ENCODE results near the gene NRCAM.

DNA sequence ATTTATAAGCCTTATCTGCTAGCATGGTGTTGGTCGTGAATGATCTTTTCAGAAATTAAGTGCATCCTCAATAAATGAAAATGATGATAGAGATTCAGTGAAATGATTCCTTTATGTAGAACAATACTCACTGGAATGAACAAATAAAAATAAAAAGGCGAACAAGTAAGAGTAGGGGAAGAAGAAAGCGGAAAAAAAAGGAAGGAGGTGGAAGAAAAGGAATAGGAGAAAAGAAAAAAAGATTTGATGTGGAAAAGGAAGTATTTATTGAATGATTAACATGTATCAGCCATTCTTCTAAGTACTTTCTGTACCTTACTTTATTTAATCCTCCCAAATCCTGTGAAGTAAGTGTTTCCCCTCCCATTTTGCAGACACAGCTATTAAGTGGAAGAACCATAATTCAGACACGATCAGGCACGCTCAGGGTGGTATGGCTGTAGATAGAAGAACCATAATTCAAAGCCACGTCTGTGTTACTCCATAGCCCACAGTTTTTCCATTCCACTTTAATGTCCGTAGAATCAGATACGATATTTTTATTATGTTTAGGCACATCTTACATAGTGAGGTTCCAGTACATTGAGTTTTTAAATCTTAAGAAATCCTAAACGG lies 169.8 kb downstream of the NRCAM start:
- TF ChIP-seq, protein P1, sequence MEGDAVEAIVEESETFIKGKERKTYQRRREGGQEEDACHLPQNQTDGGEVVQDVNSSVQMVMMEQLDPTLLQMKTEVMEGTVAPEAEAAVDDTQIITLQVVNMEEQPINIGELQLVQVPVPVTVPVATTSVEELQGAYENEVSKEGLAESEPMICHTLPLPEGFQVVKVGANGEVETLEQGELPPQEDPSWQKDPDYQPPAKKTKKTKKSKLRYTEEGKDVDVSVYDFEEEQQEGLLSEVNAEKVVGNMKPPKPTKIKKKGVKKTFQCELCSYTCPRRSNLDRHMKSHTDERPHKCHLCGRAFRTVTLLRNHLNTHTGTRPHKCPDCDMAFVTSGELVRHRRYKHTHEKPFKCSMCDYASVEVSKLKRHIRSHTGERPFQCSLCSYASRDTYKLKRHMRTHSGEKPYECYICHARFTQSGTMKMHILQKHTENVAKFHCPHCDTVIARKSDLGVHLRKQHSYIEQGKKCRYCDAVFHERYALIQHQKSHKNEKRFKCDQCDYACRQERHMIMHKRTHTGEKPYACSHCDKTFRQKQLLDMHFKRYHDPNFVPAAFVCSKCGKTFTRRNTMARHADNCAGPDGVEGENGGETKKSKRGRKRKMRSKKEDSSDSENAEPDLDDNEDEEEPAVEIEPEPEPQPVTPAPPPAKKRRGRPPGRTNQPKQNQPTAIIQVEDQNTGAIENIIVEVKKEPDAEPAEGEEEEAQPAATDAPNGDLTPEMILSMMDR (IDR thresholded peaks at IDR 0.05), result no peak
- TF ChIP-seq POLR2AphosphoS5 (IDR thresholded peaks at IDR 0.05; ENCODE audit: insufficient read depth in 1 of 2, low read depth in 1 of 2) (peak in 1 of 2 donors; percentile 16), POLR2A (IDR thresholded peaks at IDR 0.05) (no peak)

Data from vagina (tissue), 2 donors.